ENCODE results near the gene IL6. TPM values are rescaled to one million over a fixed set of nuclear protein-coding genes. Genes with fewer than 3 reads are reported as not detected.
A peak's percentile ranks its signal among the peaks of the same experiment; 100 is the strongest.

IL6 gene
- total and polyA plus RNA-seq, 9 of the 15 experiments (the other 6 are each of a cell fraction or from before 2014, with no cell fraction given), result 0.76 to 2.9 (median 1.5) TPM

DNA sequence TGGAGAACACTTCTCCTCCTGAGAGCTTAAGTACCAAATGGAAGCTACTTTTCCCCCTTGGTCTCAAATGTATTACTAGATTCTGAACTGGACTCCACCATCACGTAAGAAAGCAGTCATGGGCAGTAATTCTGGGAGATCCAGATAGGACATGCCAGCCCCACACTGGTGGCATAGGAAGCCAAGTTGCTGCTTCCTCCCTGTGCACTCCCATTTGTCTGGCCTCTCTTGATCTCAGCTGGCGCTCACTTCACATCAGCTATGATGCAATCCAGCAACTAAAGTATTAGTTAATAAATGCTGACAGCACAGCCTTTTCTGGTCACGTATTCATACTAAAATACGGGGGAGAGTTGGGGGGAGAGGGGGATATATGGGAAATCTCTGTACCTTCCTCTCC is 3.4 kb upstream of the IL6 start (continued):
- TF ChIP-seq, protein P1, sequence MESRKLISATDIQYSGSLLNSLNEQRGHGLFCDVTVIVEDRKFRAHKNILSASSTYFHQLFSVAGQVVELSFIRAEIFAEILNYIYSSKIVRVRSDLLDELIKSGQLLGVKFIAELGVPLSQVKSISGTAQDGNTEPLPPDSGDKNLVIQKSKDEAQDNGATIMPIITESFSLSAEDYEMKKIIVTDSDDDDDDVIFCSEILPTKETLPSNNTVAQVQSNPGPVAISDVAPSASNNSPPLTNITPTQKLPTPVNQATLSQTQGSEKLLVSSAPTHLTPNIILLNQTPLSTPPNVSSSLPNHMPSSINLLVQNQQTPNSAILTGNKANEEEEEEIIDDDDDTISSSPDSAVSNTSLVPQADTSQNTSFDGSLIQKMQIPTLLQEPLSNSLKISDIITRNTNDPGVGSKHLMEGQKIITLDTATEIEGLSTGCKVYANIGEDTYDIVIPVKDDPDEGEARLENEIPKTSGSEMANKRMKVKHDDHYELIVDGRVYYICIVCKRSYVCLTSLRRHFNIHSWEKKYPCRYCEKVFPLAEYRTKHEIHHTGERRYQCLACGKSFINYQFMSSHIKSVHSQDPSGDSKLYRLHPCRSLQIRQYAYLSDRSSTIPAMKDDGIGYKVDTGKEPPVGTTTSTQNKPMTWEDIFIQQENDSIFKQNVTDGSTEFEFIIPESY (CRISPR knock-in tag; IDR thresholded peaks at IDR 0.05), result no peak
- TF ChIP-seq TEAD1 (CRISPR knock-in tag; IDR thresholded peaks at IDR 0.05), result no peak
- TF ChIP-seq ZNF263 (CRISPR knock-in tag; IDR thresholded peaks at IDR 0.05; ENCODE audit: borderline replicate concordance), result no peak
- no peak for TF ChIP-seq KLF1 (tag; IDR thresholded peaks at IDR 0.05)
- 0 out of 2 replicates have a peak, but pooled peaks have one; percentile 7 for TF ChIP-seq CTBP1 (IDR thresholded peaks at IDR 0.05; ENCODE audit: borderline replicate concordance)
- TF ChIP-seq THRAP3 (IDR thresholded peaks at IDR 0.05; ENCODE audit: borderline replicate concordance), result no peak
- TF ChIP-seq ZNF431 (CRISPR knock-in tag; IDR thresholded peaks at IDR 0.05), result no peak
- no peak for TF ChIP-seq ZNF695 (CRISPR knock-in tag; IDR thresholded peaks at IDR 0.05)
- 0 out of 2 replicates have a peak, but pooled peaks have one; percentile 41 for TF ChIP-seq ZNF589 (CRISPR knock-in tag; IDR thresholded peaks at IDR 0.05; ENCODE audit: low read depth)
- TF ChIP-seq CBX1 (IDR thresholded peaks at IDR 0.05; ENCODE audit: low read depth), result no peak
- no peak for TF ChIP-seq SLC30A9 (CRISPR knock-in tag; IDR thresholded peaks at IDR 0.05)
- no peak for TF ChIP-seq ZNF311 (CRISPR knock-in tag; IDR thresholded peaks at IDR 0.05)
- no peak for TF ChIP-seq SRSF9 (IDR thresholded peaks at IDR 0.05; ENCODE audit: borderline replicate concordance, low read depth, low read length)
- no peak for TF ChIP-seq PHF8 (IDR thresholded peaks at IDR 0.05; ENCODE audit: borderline replicate concordance, low read length)
- TF ChIP-seq PCBP1 (IDR thresholded peaks at IDR 0.05; ENCODE audit: low read depth, low read length, poor library complexity, severe bottlenecking), result no peak
- TF ChIP-seq SIN3B (IDR thresholded peaks at IDR 0.05; ENCODE audit: low read depth), result no peak
- TF ChIP-seq CEBPB (tag; IDR thresholded peaks at IDR 0.05), result peak; percentile 62
